OCI-M1 (cell line): ENCODE measurements around the gene CPT1A.
A peak's percentile ranks its signal among the peaks of the same experiment; 100 is the strongest.
"Not testable (repeated sequence)": the region's sequence is repeated elsewhere in the genome, so short reads cannot be mapped to it uniquely, and the experiment has no call there.

Experiments used
- DNase-seq: peaks from one replicate; lab custom pipeline; 2025; lab: John Stamatoyannopoulos, UW

CPT1A gene

GRCh38 chr11:68841718-68842426 is at the start of gene CPT1A:
TSS of gene CPT1A (minus strand) at chr11:68841916. CDS start at chr11:68815474, 26,442 bp downstream.
- DNase-seq, result peak; percentile 97

- DNase-seq, result no peak
These were observed 48.9 kb upstream of the CPT1A start for GRCh38 chr11:68890490-68891231.

DNA sequence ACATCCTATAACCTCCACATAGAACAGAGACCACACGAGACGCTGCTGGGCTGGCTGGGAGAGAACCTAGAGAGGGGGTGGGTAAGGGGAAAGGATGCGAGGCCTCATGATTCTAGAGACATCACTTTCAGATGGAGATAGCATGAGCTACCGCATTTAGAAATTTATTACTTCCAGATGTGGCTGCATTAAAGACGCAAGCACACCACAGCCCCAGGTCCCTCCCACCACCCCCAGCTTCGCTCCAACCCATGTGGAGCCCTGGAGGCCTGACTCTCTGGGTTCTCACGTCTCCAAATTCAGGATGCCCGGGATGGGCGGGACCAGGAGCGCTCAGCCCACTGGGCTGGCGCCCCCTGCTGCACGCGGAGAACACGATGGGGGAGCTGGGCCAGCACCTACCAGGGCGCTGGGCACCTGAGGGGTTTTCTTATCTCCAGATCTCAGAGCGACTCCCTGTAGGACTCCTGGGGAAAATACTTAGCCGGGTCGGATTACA is 48.3 kb upstream of the CPT1A start:
- DNase-seq, result no peak

GRCh38 chr11:68884827-68885226 is 43.1 kb upstream of the CPT1A start:
- not testable (repeated sequence) for DNase-seq

DNA sequence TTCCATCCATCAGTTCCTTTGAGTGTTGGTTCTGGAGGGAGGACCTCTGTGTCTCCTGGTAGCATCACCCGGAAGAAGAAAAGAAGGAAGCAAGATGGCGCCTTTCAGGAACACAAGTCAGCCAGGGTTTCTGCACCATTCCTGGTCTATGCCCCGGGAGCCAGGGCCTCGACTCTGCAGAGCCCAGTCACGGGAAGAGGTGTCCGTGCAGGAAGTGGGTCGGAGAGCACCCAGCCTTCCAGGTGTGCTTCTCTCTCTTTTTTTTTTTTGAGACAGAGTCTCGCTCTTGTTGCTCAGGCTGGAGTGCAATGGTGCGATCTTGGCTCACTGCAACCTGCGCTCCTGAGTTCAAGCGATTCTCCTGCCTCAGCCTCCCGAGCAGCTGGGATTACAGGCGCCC is 40.7 kb upstream of the CPT1A start:
- no peak for DNase-seq

DNA sequence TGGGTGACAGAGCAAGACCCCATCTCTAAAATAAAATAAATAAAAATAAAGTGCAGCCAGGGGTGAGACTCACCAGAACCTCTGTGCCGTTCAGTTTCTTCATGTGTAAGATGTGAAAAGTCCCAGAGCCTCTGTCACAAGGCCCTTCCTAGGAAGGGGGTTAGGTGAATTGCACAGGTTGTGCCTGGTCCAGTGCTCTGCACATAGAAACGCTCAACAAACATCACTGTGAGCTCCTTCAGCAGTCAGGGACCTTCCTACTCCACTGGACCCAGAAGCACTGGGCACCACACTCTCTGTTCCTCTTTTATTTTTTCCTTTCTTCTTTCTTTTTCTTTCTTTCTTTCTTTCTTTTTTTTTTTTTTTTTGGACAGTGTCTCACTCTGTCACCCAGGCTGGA is 39.6 kb upstream of the CPT1A start:
- no peak for DNase-seq

- DNase-seq, result no peak
These were observed 39.1 kb upstream of the CPT1A start for GRCh38 chr11:68880851-68881250.

DNA sequence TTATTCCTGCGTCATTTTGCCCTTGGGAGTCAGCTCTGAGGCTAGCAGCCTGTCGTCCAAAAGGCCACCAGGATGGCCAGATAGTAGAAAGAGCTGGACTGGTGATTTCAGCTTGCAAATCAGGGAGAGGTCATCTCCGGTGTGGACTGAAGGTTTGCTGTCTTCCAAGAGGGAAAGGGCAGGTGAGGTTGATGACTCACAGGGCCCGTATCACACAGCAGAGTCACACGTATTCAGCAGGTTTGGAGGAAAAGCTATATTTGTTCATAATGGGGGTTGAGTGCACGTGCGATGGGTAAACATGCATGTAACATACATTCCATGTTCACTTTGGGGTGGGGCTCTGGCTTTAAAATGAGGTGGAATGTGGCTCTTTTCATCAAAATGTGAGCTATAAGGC is 36.3 kb upstream of the CPT1A start:
- DNase-seq, result no peak

GRCh38 chr11:68872216-68873003 is 30.7 kb upstream of the CPT1A start:
- DNase-seq, result no peak

GRCh38 chr11:68870470-68870869 is 28.8 kb upstream of the CPT1A start:
- peak; percentile 93 for DNase-seq

GRCh38 chr11:68868221-68868835 is 26.6 kb upstream of the CPT1A start:
- no peak for DNase-seq

DNA sequence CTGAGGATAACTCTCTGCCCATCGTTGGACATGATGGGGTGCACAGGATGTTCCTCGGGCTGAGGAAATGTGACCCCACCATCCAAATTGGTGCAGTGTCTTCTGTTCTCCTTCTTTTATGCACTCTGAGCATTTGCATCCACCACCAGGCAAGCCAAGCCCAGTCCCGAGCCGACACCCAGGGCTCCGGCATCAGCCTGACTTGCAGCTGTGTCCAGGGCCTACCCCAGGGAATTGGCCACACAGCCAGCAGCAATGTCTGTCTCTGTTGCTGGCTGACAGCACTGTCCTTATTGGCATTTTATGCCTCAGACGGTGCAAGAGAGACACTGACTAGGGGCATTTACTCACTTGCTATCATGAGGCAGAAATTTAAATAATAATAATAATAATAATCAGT is 25.4 kb upstream of the CPT1A start:
- no peak for DNase-seq

GRCh38 chr11:68865241-68865640 is 23.5 kb upstream of the CPT1A start:
- DNase-seq, result no peak

DNA sequence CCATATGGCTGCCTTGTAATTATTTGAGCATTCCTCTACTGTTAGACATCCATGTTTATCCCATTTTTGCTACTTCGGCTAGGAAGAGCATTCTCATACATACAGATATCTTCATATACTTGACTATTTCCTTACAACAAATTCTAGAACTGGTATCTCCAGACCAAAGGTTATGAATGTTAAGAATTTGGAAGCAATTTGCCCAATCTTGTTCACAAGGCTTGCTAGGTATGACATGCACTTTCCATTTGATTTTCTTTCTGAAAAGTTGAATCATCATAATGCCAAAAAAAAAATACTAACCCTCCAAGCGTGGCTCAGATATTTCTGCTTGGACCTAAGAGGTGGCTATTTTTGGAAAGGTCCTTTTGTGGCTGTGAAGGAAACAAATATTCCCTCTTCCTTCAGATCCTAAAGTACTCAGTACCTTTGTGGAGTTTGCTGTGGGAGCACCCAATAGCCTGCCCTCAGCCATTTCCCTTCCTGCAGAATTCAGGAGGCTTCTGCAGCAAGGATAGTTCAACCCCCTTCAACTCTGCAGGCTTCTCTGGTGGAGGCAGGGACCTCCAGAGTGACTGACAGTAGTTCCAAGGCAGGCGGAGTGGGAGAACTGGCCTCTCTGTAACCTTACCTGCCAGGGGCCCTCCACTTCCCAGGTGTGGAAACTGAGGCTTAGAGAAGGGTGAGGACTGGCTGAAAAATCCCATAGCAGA is 22.0 kb upstream of the CPT1A start:
- DNase-seq, result no peak

GRCh38 chr11:68862421-68862820 is 20.7 kb upstream of the CPT1A start:
- no peak for DNase-seq

DNA sequence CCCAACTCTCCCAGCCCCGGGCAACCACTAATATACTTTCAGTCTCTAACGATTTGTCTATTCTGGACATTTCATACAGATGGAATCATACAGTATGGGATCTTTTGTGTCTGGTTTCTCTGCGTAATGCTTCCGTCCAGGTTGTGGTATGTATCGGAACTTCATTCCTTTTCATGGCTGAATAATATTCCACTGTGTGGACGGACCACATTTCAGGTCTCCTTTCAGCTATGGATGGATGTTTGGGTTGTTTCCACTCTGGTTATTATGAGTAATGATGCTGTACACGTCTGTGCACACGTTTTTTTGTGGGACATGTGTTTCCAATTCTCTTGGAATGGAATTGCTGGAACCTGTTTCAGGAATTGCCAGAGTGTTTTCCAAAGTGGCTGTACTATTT is 17.4 kb upstream of the CPT1A start:
- DNase-seq, result no peak

DNA sequence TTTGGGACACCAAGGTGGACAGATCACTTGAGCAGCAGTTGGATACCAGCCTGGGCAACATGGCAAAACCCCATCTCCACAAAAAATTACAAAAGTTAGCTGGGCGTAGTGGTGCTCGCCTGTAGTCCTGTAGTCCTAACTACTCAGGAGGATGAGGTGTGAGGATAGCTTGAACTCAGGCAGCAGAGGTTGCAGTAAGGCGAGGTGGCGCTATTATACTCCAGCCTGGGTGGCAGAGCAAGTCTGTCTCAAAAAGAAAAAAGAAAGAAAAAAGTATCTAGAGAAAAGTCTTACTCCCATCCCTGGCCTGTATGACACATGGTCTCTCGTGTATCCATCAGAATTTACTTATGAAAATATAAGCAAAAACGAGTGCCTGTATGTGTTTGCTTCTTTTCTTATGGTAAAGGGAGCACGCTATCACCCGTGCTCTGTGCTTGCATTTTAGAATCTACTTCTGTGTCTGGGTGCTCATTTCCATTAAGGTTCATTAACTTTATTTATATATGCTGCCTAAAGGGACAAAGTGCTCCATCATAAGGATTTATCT is 15.4 kb upstream of the CPT1A start:
- peak; percentile 50 for DNase-seq

GRCh38 chr11:68856425-68857030 is 14.8 kb upstream of the CPT1A start:
- DNase-seq, result not testable (repeated sequence)

- DNase-seq, result peak; percentile 94
These were observed 13.7 kb upstream of the CPT1A start for GRCh38 chr11:68855205-68855981.
